ENCODE measurements around the gene TMEM108.

Gene TMEM108

DNA sequence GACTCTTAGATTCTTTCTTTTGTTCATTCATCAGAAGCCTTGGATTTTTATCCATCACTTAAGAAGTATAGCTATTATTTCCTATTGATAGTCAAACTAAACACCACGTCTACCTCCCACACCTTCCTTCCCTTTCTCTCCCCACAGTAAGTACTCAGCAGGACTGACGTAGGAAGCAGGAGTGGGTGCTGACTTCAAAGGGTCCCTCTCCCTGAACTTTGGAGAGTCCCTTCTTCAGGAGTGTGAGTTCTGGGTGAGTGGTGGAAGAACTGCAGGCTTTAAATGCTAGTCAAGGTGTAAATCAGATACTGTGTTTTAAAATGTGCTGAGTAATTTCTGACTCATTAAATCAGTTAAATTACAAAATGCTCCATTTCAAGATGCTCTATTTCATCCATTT is 235.2 kb downstream of the TMEM108 start:
- TF ChIP-seq, protein P1, sequence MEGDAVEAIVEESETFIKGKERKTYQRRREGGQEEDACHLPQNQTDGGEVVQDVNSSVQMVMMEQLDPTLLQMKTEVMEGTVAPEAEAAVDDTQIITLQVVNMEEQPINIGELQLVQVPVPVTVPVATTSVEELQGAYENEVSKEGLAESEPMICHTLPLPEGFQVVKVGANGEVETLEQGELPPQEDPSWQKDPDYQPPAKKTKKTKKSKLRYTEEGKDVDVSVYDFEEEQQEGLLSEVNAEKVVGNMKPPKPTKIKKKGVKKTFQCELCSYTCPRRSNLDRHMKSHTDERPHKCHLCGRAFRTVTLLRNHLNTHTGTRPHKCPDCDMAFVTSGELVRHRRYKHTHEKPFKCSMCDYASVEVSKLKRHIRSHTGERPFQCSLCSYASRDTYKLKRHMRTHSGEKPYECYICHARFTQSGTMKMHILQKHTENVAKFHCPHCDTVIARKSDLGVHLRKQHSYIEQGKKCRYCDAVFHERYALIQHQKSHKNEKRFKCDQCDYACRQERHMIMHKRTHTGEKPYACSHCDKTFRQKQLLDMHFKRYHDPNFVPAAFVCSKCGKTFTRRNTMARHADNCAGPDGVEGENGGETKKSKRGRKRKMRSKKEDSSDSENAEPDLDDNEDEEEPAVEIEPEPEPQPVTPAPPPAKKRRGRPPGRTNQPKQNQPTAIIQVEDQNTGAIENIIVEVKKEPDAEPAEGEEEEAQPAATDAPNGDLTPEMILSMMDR (IDR thresholded peaks at IDR 0.05; ENCODE audit: insufficient read depth, low read length, poor library complexity, severe bottlenecking), result no peak
- Histone ChIP-seq H3K36me3 (ENCODE audit: control insufficient read depth, insufficient read depth, low read length) (no peaks in the 10 kb centered on the region), H3K4me3 (replicated peaks; ENCODE audit: low read depth, low read length) (no peak overlapping the region), H3K27me3 (replicated peaks; ENCODE audit: control insufficient read depth, insufficient read depth, low read length) (no peaks in the 10 kb centered on the region; the same call in 1 of the 2 replicates)
- DNase-seq (ENCODE audit: extremely low read depth, insufficient read length), result no peak

DNA sequence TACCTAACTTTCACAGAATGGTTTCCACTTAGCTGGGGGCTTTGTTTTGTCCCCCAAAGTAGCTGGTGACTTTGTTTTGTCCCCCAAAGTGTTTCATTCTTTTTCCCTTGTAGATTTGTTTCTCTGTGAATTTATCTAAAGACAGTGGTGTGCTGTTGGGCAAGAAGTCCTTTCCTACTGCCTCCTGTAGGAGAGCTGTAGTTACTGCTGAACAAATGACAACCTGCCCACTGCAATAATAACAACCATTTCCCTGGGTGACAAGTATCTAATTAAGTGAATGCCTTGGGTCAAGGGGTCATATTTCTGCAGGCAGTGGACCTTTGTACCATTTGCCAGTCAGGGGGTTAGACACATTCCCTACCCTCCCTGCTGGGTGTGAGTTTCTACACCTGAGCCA is 236.3 kb downstream of the TMEM108 start:
- H3K4me3 ChIP-seq (replicated peaks; ENCODE audit: low read depth, low read length), result no peak overlapping the region
- no peaks in the 10 kb centered on the region for H3K36me3 ChIP-seq (ENCODE audit: control insufficient read depth, insufficient read depth, low read length)
- no peak for DNase-seq (ENCODE audit: extremely low read depth, insufficient read length)
- TF ChIP-seq, protein P1 (IDR thresholded peaks at IDR 0.05; ENCODE audit: insufficient read depth, low read length, poor library complexity, severe bottlenecking), result peak; percentile 39
- no peaks in the 10 kb centered on the region; the same call in 1 of the 2 replicates for H3K27me3 ChIP-seq (replicated peaks; ENCODE audit: control insufficient read depth, insufficient read depth, low read length)

DNA sequence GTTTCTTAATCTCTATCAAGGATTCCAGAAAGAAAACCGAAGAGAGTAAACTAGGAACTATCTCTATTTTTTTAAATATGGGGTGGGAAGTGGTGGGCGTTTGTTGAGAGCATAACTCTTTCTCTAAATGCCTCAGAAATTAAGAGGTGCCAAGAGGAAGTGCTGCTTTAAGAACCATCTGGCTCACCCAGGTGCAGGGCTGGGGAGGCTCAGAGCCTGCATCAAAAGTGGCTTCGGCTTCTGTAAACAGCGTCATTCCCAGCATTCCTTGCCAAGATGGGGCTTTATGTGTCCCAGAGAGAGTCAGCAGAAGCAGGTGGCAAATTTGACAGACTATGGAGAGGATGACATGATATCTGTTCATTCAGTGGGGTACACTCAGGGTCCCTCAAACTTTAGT is 238.4 kb downstream of the TMEM108 start:
- TF ChIP-seq, protein P1 (IDR thresholded peaks at IDR 0.05; ENCODE audit: insufficient read depth, low read length, poor library complexity, severe bottlenecking), result no peak
- H3K4me3 ChIP-seq (replicated peaks; ENCODE audit: low read depth, low read length), result no peak overlapping the region
- DNase-seq (ENCODE audit: extremely low read depth, insufficient read length), result peak; percentile 4

DNA sequence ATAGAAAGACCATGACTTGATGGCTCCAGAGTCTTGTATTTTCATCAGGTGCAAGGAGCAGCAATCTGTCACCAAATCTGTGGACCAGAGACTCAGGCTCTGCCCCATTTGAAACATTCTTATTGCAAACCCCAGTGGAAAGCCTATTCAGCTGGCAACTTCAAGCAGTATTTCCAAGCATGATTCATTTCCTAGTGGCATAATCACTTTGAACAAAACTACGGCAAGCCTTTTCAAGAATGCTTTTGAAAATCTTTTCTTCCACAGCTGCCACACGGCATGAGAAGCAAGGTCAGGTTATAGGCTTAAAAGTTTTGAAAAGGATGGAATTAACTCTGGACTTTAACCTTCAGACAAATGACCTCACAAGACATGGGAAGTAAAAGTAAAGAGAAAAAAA is 239.6 kb downstream of the TMEM108 start:
- Histone ChIP-seq H3K4me3 (replicated peaks; ENCODE audit: low read depth, low read length) (no peak overlapping the region), H3K36me3 (ENCODE audit: control insufficient read depth, insufficient read depth, low read length) (no peaks in the 10 kb centered on the region), H3K27me3 (replicated peaks; ENCODE audit: control insufficient read depth, insufficient read depth, low read length) (no peaks in the 10 kb centered on the region; the same call in 1 of the 2 replicates)
- TF ChIP-seq, protein P1 (IDR thresholded peaks at IDR 0.05; ENCODE audit: insufficient read depth, low read length, poor library complexity, severe bottlenecking), result no peak
- no peak for DNase-seq (ENCODE audit: extremely low read depth, insufficient read length)

More for the DNA sequence above, 238.4 kb downstream of the TMEM108 start:
- no peaks in the 10 kb centered on the region for H3K36me3 ChIP-seq (ENCODE audit: control insufficient read depth, insufficient read depth, low read length)
- no peaks in the 10 kb centered on the region; the same call in 1 of the 2 replicates for H3K27me3 ChIP-seq (replicated peaks; ENCODE audit: control insufficient read depth, insufficient read depth, low read length)

DNA sequence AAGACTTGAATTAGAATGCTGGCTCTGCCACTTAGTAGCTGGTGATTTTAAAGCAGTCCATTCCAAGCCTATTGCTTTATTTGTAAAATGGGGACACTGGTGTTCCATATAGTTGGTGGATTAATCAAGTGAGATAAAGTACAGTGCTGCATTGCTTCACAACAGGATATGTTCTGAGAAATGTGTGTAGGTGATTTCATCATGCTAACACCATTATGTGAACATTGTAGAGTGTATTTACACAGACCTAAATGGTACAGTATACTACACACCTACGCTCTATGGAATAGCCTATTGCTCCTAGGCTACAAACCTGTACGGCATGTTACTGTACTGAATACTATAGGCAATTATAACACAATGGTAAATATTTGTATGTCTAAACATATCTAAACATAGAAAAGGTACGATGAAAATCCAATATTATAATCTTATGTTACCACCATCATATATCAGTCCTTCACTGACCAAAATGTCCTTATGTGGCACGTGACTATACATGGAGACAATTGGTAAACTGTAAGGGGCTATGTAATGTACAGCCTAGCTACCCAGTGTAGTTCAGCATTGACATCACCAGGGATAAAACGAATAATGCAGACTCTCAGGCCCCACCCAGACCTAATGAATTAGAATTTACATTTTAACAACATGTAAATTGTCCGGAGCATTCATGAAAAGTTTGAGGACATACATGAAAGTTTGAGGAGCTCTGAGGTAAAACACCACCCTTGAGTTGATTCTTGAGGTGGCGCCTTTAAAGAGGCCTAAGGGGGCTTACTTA is 240.3 kb downstream of the TMEM108 start:
- no peaks in the 10 kb centered on the region for H3K36me3 ChIP-seq (ENCODE audit: control insufficient read depth, insufficient read depth, low read length)
- no peak overlapping the region for H3K4me3 ChIP-seq (replicated peaks; ENCODE audit: low read depth, low read length)
- H3K27me3 ChIP-seq (replicated peaks; ENCODE audit: control insufficient read depth, insufficient read depth, low read length), result no peaks in the 10 kb centered on the region; the same call in 1 of the 2 replicates
- no peak for DNase-seq (ENCODE audit: extremely low read depth, insufficient read length)
- TF ChIP-seq, protein P1 (IDR thresholded peaks at IDR 0.05; ENCODE audit: insufficient read depth, low read length, poor library complexity, severe bottlenecking), result no peak

All from GM06990 (cell line).